ENCODE measurements around the gene DDX25. TPM values are rescaled to one million over a fixed set of nuclear protein-coding genes. Genes with fewer than 3 reads are reported as not detected.

Gene DDX25
- total and polyA plus RNA-seq, 2 of the 13 experiments (the other 11 are each of a cell fraction or from before 2014, with no cell fraction given): 0.17 to 0.29 TPM

DNA sequence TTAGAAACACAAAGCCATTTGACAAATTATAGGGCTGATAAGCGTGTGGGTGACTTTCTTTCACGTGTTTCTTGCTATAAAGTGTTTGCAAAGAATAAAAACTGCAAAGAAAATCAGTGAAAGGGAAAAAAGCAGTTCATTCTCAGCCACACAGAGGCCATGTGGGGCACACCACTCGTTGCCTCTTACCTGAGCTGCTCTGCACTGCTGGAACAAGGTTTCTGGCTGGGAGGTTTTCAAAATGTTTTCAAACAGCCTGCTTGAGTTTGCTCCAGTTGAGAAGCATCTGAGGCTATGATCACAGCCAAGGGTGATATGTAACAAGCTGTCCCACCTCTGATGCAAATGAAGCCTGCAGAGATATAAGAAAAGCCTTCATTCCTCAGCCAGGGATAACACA lies 26.8 kb downstream of the DDX25 start:
- no peak overlapping the region for H3K4me2 ChIP-seq (ENCODE audit: low read depth, low read length)
- peaks cover 32% of the 10 kb centered on the region for H3K4me1 ChIP-seq (ENCODE audit: insufficient read depth, low read length)
- TF ChIP-seq TBL1XR1 (IDR thresholded peaks at IDR 0.05; ENCODE audit: borderline replicate concordance, low read length, partially characterized antibody) (no peak), RFX1 (IDR thresholded peaks at IDR 0.05) (no peak), PHF5A (CRISPR knock-in tag; IDR thresholded peaks at IDR 0.05; ENCODE audit: low read depth, unreplicated experiment) (no peak), ZNF703 (CRISPR knock-in tag; IDR thresholded peaks at IDR 0.05; ENCODE audit: borderline replicate concordance) (no peak), ZNF143 (CRISPR knock-in tag; IDR thresholded peaks at IDR 0.05) (no peak), ZNF430 (CRISPR knock-in tag; IDR thresholded peaks at IDR 0.05) (no peak), ZNF343 (CRISPR knock-in tag; IDR thresholded peaks at IDR 0.05) (no peak), CREM (IDR thresholded peaks at IDR 0.05) (no peak), CREM (CRISPR knock-in tag; IDR thresholded peaks at IDR 0.05) (no peak), ZNF777 (CRISPR knock-in tag; IDR thresholded peaks at IDR 0.05) (no peak)
- H2AFZ ChIP-seq (ENCODE audit: low read length): no peak overlapping the region
- in situ Hi-C loops (cut with HindIII; ENCODE audit: extremely low pct_ligation_motif_present, low pct_unique_long_range_greater_than_20kb) (no loop called here), intact Hi-C loops (cut with micrococcal nuclease; ENCODE audit: unreplicated experiment) (no loop called here)
- no peak for FAIRE-seq
- H3K27me3 ChIP-seq (ENCODE audit: control insufficient read depth in 1 of 2, insufficient read depth in 2 of 2, low read length in 2 of 2): 0 out of 5 replicates have a peak, but pooled peaks cover 0 to 8% of the 10 kb centered on the region in 2 experiments
- no peak overlapping the region for H3K27ac ChIP-seq (ENCODE audit: extremely low read length, insufficient read depth, low read length)
- BruUV-seq (replicated peaks): no TSS peak
- no peaks in the 10 kb centered on the region for H3K9me3 ChIP-seq (ENCODE audit: low read length)
- CTCF ChIA-PET (ENCODE audit: low intra/inter-chr PET ratio, low total read pairs): no interaction called here
- no peaks in the 10 kb centered on the region for H3K79me2 ChIP-seq (ENCODE audit: insufficient read depth, low read length)
- WGBS (ENCODE audit: low lambda C conversion rate): 30% methylated on average over 3 of the region's 3 CpGs
- no peak for DNase-seq (ENCODE audit: low spot score)
- POLR2A ChIA-PET: no interaction called here
- ATAC-seq: no peak
- no peaks in the 10 kb centered on the region for H3K36me3 ChIP-seq (replicated peaks in 1 of 2; ENCODE audit: control insufficient read depth in 1 of 2, insufficient read depth in 2 of 2, low read length in 2 of 2)
- H3K4me3 ChIP-seq (replicated peaks in 1 of 3; ENCODE audit: insufficient read depth in 1 of 3, low read depth in 2 of 3, low read length in 3 of 3): no peak overlapping the region
- no peaks in the 10 kb centered on the region for H4K20me1 ChIP-seq (ENCODE audit: insufficient read depth, low read length)
- H3K9ac ChIP-seq (ENCODE audit: insufficient read depth, low read depth, low read length): no peak overlapping the region

DNA sequence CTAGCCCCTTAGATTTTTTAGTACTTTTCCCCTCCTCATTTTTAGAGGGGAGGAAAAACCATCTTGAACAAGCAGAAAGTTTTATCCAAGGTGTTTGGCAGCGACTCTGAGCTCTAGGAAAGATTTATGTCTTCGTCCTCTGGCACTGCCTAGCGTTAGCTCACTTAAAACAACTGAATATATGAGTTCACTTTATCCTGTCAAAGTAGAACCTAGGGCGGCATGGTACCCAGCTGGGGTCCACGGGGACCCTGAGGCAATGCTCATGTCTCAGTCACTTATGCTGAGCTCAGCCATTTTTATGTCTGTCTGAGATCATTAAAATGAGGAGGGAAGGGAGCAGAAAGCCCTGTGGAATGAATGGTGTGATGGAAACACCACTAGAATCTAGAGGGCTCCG lies 27.4 kb downstream of the DDX25 start:
- POLR2A ChIA-PET: no interaction called here
- Histone ChIP-seq H3K4me1 (ENCODE audit: insufficient read depth, low read length) (peaks cover 28% of the 10 kb centered on the region), H3K9ac (ENCODE audit: insufficient read depth, low read depth, low read length) (no peak overlapping the region), H3K4me3 (replicated peaks in 1 of 3; ENCODE audit: insufficient read depth in 1 of 3, low read depth in 2 of 3, low read length in 3 of 3) (no peak overlapping the region), H3K79me2 (ENCODE audit: insufficient read depth, low read length) (no peaks in the 10 kb centered on the region), H2AFZ (ENCODE audit: low read length) (no peak overlapping the region), H3K27ac (ENCODE audit: extremely low read length, insufficient read depth, low read length) (no peak overlapping the region), H3K4me2 (ENCODE audit: low read depth, low read length) (no peak overlapping the region), H4K20me1 (ENCODE audit: insufficient read depth, low read length) (no peaks in the 10 kb centered on the region), H3K27me3 (ENCODE audit: control insufficient read depth in 1 of 2, insufficient read depth in 2 of 2, low read length in 2 of 2) (0 out of 5 replicates have a peak, but pooled peaks cover 0 to 8% of the 10 kb centered on the region in 2 experiments), H3K9me3 (ENCODE audit: low read length) (no peaks in the 10 kb centered on the region), H3K36me3 (replicated peaks in 1 of 2; ENCODE audit: control insufficient read depth in 1 of 2, insufficient read depth in 2 of 2, low read length in 2 of 2) (no peaks in the 10 kb centered on the region)
- ATAC-seq (no peak), FAIRE-seq (no peak), DNase-seq (ENCODE audit: low spot score) (no peak)
- CTCF ChIA-PET (ENCODE audit: low intra/inter-chr PET ratio, low total read pairs): no interaction called here
- TF ChIP-seq, protein P1, sequence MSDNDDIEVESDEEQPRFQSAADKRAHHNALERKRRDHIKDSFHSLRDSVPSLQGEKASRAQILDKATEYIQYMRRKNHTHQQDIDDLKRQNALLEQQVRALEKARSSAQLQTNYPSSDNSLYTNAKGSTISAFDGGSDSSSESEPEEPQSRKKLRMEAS (IDR thresholded peaks at IDR 0.05): no peak
- peak; percentile 88 for TF ChIP-seq MAFF (IDR thresholded peaks at IDR 0.05; ENCODE audit: low read depth, low read length)
- peak; percentile 92 to 93 for TF ChIP-seq MAFK (conservative IDR thresholded peaks at IDR 0.05 in 1 of 2, IDR thresholded peaks at IDR 0.05 in 1 of 2; ENCODE audit: low read length in 2 of 2)
- in situ Hi-C loops (cut with HindIII; ENCODE audit: extremely low pct_ligation_motif_present, low pct_unique_long_range_greater_than_20kb): no loop called here
- intact Hi-C loops (cut with micrococcal nuclease; ENCODE audit: unreplicated experiment): no loop called here
- BruUV-seq (replicated peaks): no TSS peak
- WGBS (ENCODE audit: low lambda C conversion rate): 66% methylated on average over 6 of the region's 6 CpGs
